Measurements from ENCODE around the gene SETD5.

SETD5 gene

GRCh38 chr3:9397332-9397905 is at the start of gene SETD5:
TSS of gene SETD5 (plus strand) at chr3:9397615. CDS start at chr3:9428939, 31,324 bp downstream.
- DNase-seq (ENCODE audit: insufficient read length, low spot score) (peak; percentile 87), FAIRE-seq (peak; percentile 66)

- DNase-seq (ENCODE audit: insufficient read length, low spot score), result no peak
- no peak for FAIRE-seq
Measured at GRCh38 chr3:9347887-9348286, 49.5 kb upstream of the SETD5 start.

GRCh38 chr3:9349321-9350117 is 47.9 kb upstream of the SETD5 start:
- DNase-seq (ENCODE audit: insufficient read length, low spot score) (peak; percentile 34), FAIRE-seq (no peak)

- FAIRE-seq (no peak), DNase-seq (ENCODE audit: insufficient read length, low spot score) (no peak)
Measured at GRCh38 chr3:9351709-9352126, 45.7 kb upstream of the SETD5 start.

GRCh38 chr3:9352917-9353752 is 44.3 kb upstream of the SETD5 start:
- FAIRE-seq, result no peak
- peak; percentile 77 for DNase-seq (ENCODE audit: insufficient read length, low spot score)

- DNase-seq (ENCODE audit: insufficient read length, low spot score) (no peak), FAIRE-seq (no peak)
Measured at GRCh38 chr3:9361691-9362388, 35.6 kb upstream of the SETD5 start.

- FAIRE-seq, result no peak
- DNase-seq (ENCODE audit: insufficient read length, low spot score), result peak; percentile 48
Measured at GRCh38 chr3:9362731-9363530, 34.5 kb upstream of the SETD5 start, which contains the start of gene THUMPD3. TSS of gene THUMPD3 (plus strand) at chr3:9363054. CDS start at chr3:9365069, 2,015 bp downstream.

- FAIRE-seq (no peak), DNase-seq (ENCODE audit: insufficient read length, low spot score) (no peak)
Measured at GRCh38 chr3:9369508-9369907, 27.9 kb upstream of the SETD5 start.

GRCh38 chr3:9373465-9373864 is 23.9 kb upstream of the SETD5 start:
- FAIRE-seq, result no peak
- no peak for DNase-seq (ENCODE audit: insufficient read length, low spot score)

GRCh38 chr3:9377981-9378380 is 19.4 kb upstream of the SETD5 start:
- no peak for FAIRE-seq
- DNase-seq (ENCODE audit: insufficient read length, low spot score), result no peak

- DNase-seq (ENCODE audit: insufficient read length, low spot score) (no peak), FAIRE-seq (no peak)
Measured at GRCh38 chr3:9379327-9379726, 18.1 kb upstream of the SETD5 start.

GRCh38 chr3:9380014-9380413 is 17.4 kb upstream of the SETD5 start:
- FAIRE-seq, result no peak
- no peak for DNase-seq (ENCODE audit: insufficient read length, low spot score)

- DNase-seq (ENCODE audit: insufficient read length, low spot score), result no peak
- peak; percentile 23 for FAIRE-seq
Measured at GRCh38 chr3:9384141-9384828, 13.1 kb upstream of the SETD5 start.

GRCh38 chr3:9385187-9386077 is 12.0 kb upstream of the SETD5 start:
- no peak for FAIRE-seq
- no peak for DNase-seq (ENCODE audit: insufficient read length, low spot score)

GRCh38 chr3:9386078-9386459 is 11.3 kb upstream of the SETD5 start:
- DNase-seq (ENCODE audit: insufficient read length, low spot score) (no peak), FAIRE-seq (no peak)

- FAIRE-seq (no peak), DNase-seq (ENCODE audit: insufficient read length, low spot score) (no peak)
Measured at GRCh38 chr3:9386501-9387321, 10.7 kb upstream of the SETD5 start.

GRCh38 chr3:9387322-9387655 is 10.1 kb upstream of the SETD5 start:
- FAIRE-seq (no peak), DNase-seq (ENCODE audit: insufficient read length, low spot score) (no peak)

GRCh38 chr3:9388142-9388541 is 9.3 kb upstream of the SETD5 start:
- no peak for FAIRE-seq

More at GRCh38 chr3:9388142-9388541, 9.3 kb upstream of the SETD5 start:
- DNase-seq (ENCODE audit: insufficient read length, low spot score), result no peak
